Measurements from ENCODE around the gene RPUSD1.

DNA sequence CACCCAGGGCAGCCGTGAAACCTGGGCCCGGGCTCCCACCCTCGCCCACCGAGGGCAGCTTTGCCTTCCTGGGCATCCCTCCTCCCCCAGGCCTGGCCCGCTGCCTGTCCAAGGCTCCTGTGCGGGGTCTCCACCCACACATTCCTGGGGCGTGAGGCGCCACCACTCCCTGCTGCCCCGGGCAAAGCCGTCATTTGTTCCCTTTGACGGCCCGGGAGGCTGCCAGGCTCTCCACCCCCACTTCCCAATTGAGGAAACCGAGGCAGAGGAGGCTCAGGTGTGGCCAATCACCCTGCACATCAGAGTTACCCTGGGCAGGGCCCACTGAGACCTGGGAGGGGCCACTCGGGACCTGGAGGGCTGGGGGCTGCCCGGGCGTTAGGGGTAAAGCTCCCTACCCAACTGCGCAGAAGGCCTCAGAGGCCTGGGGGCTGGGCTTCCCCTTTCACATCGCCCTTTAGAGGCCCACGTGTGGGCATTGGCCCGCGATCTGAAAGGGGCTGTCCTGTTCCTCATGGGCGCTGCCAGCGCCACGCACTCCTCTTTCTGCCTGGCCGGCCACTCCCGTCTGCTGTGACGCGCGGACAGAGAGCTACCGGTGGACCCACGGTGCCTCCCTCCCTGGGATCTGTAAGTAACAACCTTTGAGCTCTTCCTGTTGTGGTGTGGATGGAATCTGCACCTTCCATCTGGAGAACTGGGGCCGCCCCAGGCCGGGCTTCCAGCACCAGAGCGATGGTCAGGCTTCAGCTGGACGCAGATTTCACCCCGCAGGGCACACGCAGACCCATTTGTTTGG lies 27.4 kb downstream of the RPUSD1 start, which contains the start of gene MSLN:
- TF ChIP-seq, protein P1, sequence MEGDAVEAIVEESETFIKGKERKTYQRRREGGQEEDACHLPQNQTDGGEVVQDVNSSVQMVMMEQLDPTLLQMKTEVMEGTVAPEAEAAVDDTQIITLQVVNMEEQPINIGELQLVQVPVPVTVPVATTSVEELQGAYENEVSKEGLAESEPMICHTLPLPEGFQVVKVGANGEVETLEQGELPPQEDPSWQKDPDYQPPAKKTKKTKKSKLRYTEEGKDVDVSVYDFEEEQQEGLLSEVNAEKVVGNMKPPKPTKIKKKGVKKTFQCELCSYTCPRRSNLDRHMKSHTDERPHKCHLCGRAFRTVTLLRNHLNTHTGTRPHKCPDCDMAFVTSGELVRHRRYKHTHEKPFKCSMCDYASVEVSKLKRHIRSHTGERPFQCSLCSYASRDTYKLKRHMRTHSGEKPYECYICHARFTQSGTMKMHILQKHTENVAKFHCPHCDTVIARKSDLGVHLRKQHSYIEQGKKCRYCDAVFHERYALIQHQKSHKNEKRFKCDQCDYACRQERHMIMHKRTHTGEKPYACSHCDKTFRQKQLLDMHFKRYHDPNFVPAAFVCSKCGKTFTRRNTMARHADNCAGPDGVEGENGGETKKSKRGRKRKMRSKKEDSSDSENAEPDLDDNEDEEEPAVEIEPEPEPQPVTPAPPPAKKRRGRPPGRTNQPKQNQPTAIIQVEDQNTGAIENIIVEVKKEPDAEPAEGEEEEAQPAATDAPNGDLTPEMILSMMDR (IDR thresholded peaks at IDR 0.05): no peak
- TF ChIP-seq EZH2phosphoT487 (IDR thresholded peaks at IDR 0.05; ENCODE audit: borderline replicate concordance, low read depth) (no peak), RFX5 (IDR thresholded peaks at IDR 0.05; ENCODE audit: low read length) (no peak), RAD21 (IDR thresholded peaks at IDR 0.05; ENCODE audit: low read length) (no peak), EP300 (IDR thresholded peaks at IDR 0.05; ENCODE audit: borderline replicate concordance in 1 of 2, low read depth in 1 of 2, low read length in 1 of 2) (no peak), NRF1 (IDR thresholded peaks at IDR 0.05; ENCODE audit: low read depth, low read length) (no peak), MXI1 (IDR thresholded peaks at IDR 0.05; ENCODE audit: low read depth, low read length) (no peak)
- TF ChIP-seq, protein P2, sequence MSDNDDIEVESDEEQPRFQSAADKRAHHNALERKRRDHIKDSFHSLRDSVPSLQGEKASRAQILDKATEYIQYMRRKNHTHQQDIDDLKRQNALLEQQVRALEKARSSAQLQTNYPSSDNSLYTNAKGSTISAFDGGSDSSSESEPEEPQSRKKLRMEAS (IDR thresholded peaks at IDR 0.05; ENCODE audit: low read depth): no peak
- TF ChIP-seq, protein P3, sequence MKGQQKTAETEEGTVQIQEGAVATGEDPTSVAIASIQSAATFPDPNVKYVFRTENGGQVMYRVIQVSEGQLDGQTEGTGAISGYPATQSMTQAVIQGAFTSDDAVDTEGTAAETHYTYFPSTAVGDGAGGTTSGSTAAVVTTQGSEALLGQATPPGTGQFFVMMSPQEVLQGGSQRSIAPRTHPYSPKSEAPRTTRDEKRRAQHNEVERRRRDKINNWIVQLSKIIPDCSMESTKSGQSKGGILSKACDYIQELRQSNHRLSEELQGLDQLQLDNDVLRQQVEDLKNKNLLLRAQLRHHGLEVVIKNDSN (IDR thresholded peaks at IDR 0.05; ENCODE audit: borderline replicate concordance, low read depth): no peak
